ENCODE measurements around the gene SH3RF3.

DNA sequence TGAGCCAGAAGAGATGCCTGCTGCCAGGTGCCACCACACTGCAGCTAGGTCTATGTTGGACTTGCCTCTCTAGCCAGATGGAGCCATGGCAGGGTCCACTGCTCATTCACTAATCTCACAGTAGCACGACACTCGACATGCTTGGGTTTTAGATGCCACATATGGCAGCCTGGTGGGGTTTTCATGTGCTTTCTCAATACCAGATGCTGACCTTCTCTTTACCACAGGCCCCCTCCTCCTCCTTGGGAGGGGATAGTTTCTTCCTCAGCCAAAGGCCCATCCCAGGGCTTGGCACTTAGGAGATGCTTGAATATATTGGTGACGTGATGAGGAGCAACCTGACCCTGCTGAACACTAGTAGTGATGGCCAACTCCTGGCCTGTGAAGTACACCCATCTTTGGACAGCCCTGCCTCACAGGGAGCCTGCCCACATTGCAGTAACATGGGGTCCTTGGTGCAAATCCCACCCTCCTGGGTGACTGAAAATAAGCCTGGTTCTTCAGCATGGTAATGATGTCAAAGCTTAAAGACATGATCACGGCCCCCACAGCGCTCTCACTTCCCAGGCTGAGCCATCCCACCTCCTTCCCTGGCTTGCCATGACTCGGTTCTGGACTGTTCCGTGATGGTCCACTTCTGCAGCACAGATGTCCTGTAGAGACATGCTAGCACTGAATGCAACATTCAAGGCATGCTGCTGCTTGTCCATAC, 227.5 kb downstream of the SH3RF3 start:
- TF ChIP-seq, protein P1, sequence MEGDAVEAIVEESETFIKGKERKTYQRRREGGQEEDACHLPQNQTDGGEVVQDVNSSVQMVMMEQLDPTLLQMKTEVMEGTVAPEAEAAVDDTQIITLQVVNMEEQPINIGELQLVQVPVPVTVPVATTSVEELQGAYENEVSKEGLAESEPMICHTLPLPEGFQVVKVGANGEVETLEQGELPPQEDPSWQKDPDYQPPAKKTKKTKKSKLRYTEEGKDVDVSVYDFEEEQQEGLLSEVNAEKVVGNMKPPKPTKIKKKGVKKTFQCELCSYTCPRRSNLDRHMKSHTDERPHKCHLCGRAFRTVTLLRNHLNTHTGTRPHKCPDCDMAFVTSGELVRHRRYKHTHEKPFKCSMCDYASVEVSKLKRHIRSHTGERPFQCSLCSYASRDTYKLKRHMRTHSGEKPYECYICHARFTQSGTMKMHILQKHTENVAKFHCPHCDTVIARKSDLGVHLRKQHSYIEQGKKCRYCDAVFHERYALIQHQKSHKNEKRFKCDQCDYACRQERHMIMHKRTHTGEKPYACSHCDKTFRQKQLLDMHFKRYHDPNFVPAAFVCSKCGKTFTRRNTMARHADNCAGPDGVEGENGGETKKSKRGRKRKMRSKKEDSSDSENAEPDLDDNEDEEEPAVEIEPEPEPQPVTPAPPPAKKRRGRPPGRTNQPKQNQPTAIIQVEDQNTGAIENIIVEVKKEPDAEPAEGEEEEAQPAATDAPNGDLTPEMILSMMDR (IDR thresholded peaks at IDR 0.05; ENCODE audit: insufficient read depth, low read depth, low read length): no peak
- no peak for TF ChIP-seq EZH2 (IDR thresholded peaks at IDR 0.05; ENCODE audit: insufficient read depth, low read length)
